A673 (cell line): Measurements from ENCODE around the gene EFCAB14. TPM values are rescaled to one million over a fixed set of nuclear protein-coding genes. Genes with fewer than 3 reads are reported as not detected.
A peak's percentile ranks its signal among the peaks of the same experiment; 100 is the strongest.

ENCODE experiments used
- BruUV-seq: library from RNA; stranded (reverse); fragments of 400-500 nt; replicated peaks from 2 replicates; lab custom pipeline; 2021; lab: Mats Ljungman, UMichigan
- CTCF ChIA-PET: fragments of 300-600 bp; sonication (Branson Sonifier 250); formaldehyde crosslinking; loops from one replicate; lab custom pipeline; 2022; ENCODE audit warnings: antibody characterized with exemption; lab: Charles Lee
- POLR2A ChIA-PET: fragments of 300-600 bp; sonication (Branson Sonifier 250); formaldehyde crosslinking; loops from one replicate; lab custom pipeline; 2022; ENCODE audit warnings: antibody characterized with exemption; ENCODE audit not compliant: low non-redundant PET; lab: Charles Lee
- DNase-seq: peaks from one replicate; pipeline ENCODE4 v3.0.0-alpha.2; 2015; ENCODE audit warnings: low spot score
- H3K27ac ChIP-seq: fragments of 200-600 bp; sonication (generic); 2 replicates; pipeline ENCODE4 v1.5.1; 2016; ENCODE audit warnings: mixed run types, low read depth, mild to moderate bottlenecking, mixed read lengths, antibody characterized with exemption, low read length; ENCODE audit not compliant: poor library complexity, severe bottlenecking
- H3K27me3 ChIP-seq: fragments of 200-600 bp; sonication (generic); replicated peaks from 2 replicates; pipeline ENCODE4 v1.6.1; 2017; ENCODE audit warnings: mixed run types, low read depth, mild to moderate bottlenecking, mixed read lengths, antibody characterized with exemption, low read length; ENCODE audit not compliant: insufficient read depth, poor library complexity
- H3K36me3 ChIP-seq: fragments of 200-600 bp; sonication (generic); 2 replicates; pipeline ENCODE4 v1.6.1; 2016; ENCODE audit warnings: mixed run types, mild to moderate bottlenecking, mixed read lengths, antibody characterized with exemption, low read length; ENCODE audit not compliant: insufficient read depth, poor library complexity, severe bottlenecking
- H3K4me1 ChIP-seq: fragments of 200-600 bp; sonication (generic); 2 replicates; pipeline ENCODE4 v1.6.1; 2017; ENCODE audit warnings: mixed run types, mild to moderate bottlenecking, mixed read lengths, antibody characterized with exemption, low read length; ENCODE audit not compliant: insufficient read depth, poor library complexity, severe bottlenecking
- H3K4me3 ChIP-seq: fragments of 200-600 bp; sonication (generic); 2 replicates; pipeline ENCODE4 v1.5.1; 2016; ENCODE audit warnings: low read depth, mixed run types, mild to moderate bottlenecking, mixed read lengths, low read length; ENCODE audit not compliant: poor library complexity, severe bottlenecking
- H3K9me3 ChIP-seq: fragments of 200-600 bp; sonication (generic); 2 replicates; pipeline ENCODE4 v1.6.1; 2016; ENCODE audit warnings: mixed run types, low read depth, mild to moderate bottlenecking, mixed read lengths, antibody characterized with exemption, low read length; ENCODE audit not compliant: poor library complexity, severe bottlenecking
- CTCF ChIP-seq: fragments of 300-800, 200-600 bp; sonication (generic); conservative IDR thresholded peaks from 2 replicates; pipeline ENCODE4 v1.5.1; 2017; ENCODE audit warnings: low read depth, mild to moderate bottlenecking, antibody characterized with exemption, low read length, moderate library complexity, mixed read lengths
- EZH2 ChIP-seq: fragments of 200-600 bp; sonication (generic); IDR thresholded peaks from 2 replicates; pipeline ENCODE4 v1.6.1; 2017; ENCODE audit warnings: borderline replicate concordance, low read depth, mild to moderate bottlenecking, mixed read lengths, antibody characterized with exemption, low read length; ENCODE audit not compliant: poor library complexity, severe bottlenecking
- intact Hi-C: fragments of 100-400 bp; cut with micrococcal nuclease; formaldehyde crosslinking; loops from one replicate; pipeline ENCODE4 v1.10.0; 2022; ENCODE audit not compliant: unreplicated experiment
- total RNA-seq: library from RNA; stranded (reverse); gene quantifications from 2 replicates; pipeline ENCODE4 v1.2.3, GENCODE V29; 2021

EFCAB14 gene
- total RNA-seq, 1 experiment from 2014 or later = 39.8 TPM

- no peaks in the 10 kb centered on the region for H3K27me3 ChIP-seq
- H3K27ac ChIP-seq = peak overlapping the region; percentile 90
- H3K36me3 ChIP-seq = peaks cover 22% of the 10 kb centered on the region
- peak overlapping the region; percentile 98 for H3K4me3 ChIP-seq
- TF ChIP-seq CTCF (no peak), EZH2 (no peak)
- H3K9me3 ChIP-seq = no peaks in the 10 kb centered on the region
- peaks cover 7% of the 10 kb centered on the region for H3K4me1 ChIP-seq
- no TSS peak for BruUV-seq
- DNase-seq = peak; percentile 6
- intact Hi-C loops = no loop called here
- ChIA-PET POLR2A (no interaction called here), CTCF (no interaction called here)
These were observed 581 bp downstream of the EFCAB14 start for GRCh38 chr1:46718340-46718726.

- peaks cover 28% of the 10 kb centered on the region for H3K36me3 ChIP-seq
These were observed 1.3 kb downstream of the EFCAB14 start for GRCh38 chr1:46717654-46718053.

GRCh38 chr1:46714976-46715375, 3.9 kb downstream of the EFCAB14 start:
- POLR2A ChIA-PET = no interaction called here
- CTCF ChIA-PET = no interaction called here
- H3K4me1 ChIP-seq = peaks cover 7% of the 10 kb centered on the region
- no peak for DNase-seq
- peaks cover 28% of the 10 kb centered on the region for H3K36me3 ChIP-seq
- TF ChIP-seq CTCF (no peak), EZH2 (no peak)
- no peak overlapping the region for H3K27ac ChIP-seq
- no peaks in the 10 kb centered on the region for H3K27me3 ChIP-seq
- H3K9me3 ChIP-seq = no peaks in the 10 kb centered on the region
- H3K4me3 ChIP-seq = no peak overlapping the region
- BruUV-seq = no TSS peak
- intact Hi-C loops = no loop called here

More at GRCh38 chr1:46717654-46718053, 1.3 kb downstream of the EFCAB14 start:
- TF ChIP-seq EZH2 (no peak), CTCF (no peak)
- intact Hi-C loops = no loop called here
- peak overlapping the region; percentile 98 for H3K4me3 ChIP-seq
- ChIA-PET POLR2A (no interaction called here), CTCF (no interaction called here)
- BruUV-seq = TSS peak; percentile 27
- H3K27ac ChIP-seq = peak overlapping the region; percentile 90
- no peaks in the 10 kb centered on the region for H3K9me3 ChIP-seq
- peaks cover 7% of the 10 kb centered on the region for H3K4me1 ChIP-seq
- DNase-seq = no peak
- H3K27me3 ChIP-seq = no peaks in the 10 kb centered on the region
